Right lobe of liver (tissue), 4 donors: Measurements from ENCODE around the gene NT5C1A.

Source experiments
- POLR2A ChIP-seq: fragments of 450-650 bp; IDR thresholded peaks from one replicate; pipeline ENCODE4 v1.6.1; 2017; ENCODE audit warnings: antibody characterized with exemption, mild to moderate bottlenecking
- TF ChIP-seq, protein P1 (sequence below), 4 donors: fragments of 200-600 bp in 3 of 4; fragments of 450-650 bp in 1 of 4; IDR thresholded peaks; one replicate each; pipeline versions ENCODE4 v1.5.1 to v1.8.0; 2016 to 2022; ENCODE audit warnings: antibody characterized with exemption in 4 of 4, mild to moderate bottlenecking in 2 of 4
- donor health status: DM: no; HTN: no; CAD: no.
- donor health status: DM: no; HTN: no; CAD: no.
- donor health status: DM: no; HTN: yes; CAD: no.

DNA sequence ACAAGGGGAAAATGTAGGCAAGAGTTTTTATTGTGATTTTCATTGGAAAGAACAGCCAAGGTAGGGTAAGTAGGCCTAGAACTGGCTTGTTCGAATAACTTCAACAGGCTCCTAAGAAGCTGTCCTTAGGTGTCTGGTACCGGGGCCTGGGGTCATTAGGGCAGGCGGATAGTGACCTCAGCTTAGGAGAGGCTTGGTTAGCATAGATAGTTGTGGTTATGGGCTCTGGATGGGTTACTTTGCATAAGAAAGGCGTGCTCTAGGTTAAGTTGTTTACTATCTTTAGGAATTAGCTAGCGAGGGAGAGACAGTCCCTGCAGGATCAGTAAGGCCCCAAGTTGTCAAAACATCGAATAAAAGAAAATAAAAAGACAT is 40.0 kb upstream of the NT5C1A start:
- TF ChIP-seq, protein P1, sequence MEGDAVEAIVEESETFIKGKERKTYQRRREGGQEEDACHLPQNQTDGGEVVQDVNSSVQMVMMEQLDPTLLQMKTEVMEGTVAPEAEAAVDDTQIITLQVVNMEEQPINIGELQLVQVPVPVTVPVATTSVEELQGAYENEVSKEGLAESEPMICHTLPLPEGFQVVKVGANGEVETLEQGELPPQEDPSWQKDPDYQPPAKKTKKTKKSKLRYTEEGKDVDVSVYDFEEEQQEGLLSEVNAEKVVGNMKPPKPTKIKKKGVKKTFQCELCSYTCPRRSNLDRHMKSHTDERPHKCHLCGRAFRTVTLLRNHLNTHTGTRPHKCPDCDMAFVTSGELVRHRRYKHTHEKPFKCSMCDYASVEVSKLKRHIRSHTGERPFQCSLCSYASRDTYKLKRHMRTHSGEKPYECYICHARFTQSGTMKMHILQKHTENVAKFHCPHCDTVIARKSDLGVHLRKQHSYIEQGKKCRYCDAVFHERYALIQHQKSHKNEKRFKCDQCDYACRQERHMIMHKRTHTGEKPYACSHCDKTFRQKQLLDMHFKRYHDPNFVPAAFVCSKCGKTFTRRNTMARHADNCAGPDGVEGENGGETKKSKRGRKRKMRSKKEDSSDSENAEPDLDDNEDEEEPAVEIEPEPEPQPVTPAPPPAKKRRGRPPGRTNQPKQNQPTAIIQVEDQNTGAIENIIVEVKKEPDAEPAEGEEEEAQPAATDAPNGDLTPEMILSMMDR (IDR thresholded peaks at IDR 0.05), result no peak
- no peak for TF ChIP-seq POLR2A
